GM12864 (cell line): ENCODE results near the gene AHCTF1.

Source experiments
- DNase-seq: peaks from one replicate; pipeline ENCODE4 v3.0.0-alpha.2; 2011; ENCODE audit warnings: low read depth
- H3K4me3 ChIP-seq: 2 replicates; pipeline ENCODE4 v1.5.1; 2011; ENCODE audit warnings: mild to moderate bottlenecking, low read depth, low read length, control low read depth
- TF ChIP-seq, protein P1 (sequence below): IDR thresholded peaks from 2 replicates; pipeline ENCODE4 v1.5.1; 2011; ENCODE audit warnings: low read depth, mild to moderate bottlenecking, moderate library complexity, low read length, control low read depth, inconsistent platforms; ENCODE audit errors: missing control alignments

AHCTF1 gene

DNA sequence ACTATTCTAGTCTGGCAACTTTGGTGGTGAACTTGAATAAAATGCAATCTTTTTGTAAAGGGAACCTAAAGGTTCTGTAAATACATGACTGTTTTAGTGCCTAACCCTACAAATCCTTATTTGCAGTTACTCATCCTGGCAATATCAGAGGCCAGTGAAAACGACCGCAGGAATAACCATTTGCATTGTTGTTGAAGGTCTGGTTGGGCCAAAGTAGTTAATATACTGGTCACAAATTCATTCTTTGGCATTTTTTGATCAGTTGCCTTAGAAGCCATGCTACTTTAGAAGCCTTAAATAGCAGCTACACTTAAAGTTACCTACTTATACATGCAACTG is 93.7 kb downstream of the AHCTF1 start:
- no peak for DNase-seq
- TF ChIP-seq, protein P1, sequence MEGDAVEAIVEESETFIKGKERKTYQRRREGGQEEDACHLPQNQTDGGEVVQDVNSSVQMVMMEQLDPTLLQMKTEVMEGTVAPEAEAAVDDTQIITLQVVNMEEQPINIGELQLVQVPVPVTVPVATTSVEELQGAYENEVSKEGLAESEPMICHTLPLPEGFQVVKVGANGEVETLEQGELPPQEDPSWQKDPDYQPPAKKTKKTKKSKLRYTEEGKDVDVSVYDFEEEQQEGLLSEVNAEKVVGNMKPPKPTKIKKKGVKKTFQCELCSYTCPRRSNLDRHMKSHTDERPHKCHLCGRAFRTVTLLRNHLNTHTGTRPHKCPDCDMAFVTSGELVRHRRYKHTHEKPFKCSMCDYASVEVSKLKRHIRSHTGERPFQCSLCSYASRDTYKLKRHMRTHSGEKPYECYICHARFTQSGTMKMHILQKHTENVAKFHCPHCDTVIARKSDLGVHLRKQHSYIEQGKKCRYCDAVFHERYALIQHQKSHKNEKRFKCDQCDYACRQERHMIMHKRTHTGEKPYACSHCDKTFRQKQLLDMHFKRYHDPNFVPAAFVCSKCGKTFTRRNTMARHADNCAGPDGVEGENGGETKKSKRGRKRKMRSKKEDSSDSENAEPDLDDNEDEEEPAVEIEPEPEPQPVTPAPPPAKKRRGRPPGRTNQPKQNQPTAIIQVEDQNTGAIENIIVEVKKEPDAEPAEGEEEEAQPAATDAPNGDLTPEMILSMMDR: no peak
- no peak overlapping the region for H3K4me3 ChIP-seq

DNA sequence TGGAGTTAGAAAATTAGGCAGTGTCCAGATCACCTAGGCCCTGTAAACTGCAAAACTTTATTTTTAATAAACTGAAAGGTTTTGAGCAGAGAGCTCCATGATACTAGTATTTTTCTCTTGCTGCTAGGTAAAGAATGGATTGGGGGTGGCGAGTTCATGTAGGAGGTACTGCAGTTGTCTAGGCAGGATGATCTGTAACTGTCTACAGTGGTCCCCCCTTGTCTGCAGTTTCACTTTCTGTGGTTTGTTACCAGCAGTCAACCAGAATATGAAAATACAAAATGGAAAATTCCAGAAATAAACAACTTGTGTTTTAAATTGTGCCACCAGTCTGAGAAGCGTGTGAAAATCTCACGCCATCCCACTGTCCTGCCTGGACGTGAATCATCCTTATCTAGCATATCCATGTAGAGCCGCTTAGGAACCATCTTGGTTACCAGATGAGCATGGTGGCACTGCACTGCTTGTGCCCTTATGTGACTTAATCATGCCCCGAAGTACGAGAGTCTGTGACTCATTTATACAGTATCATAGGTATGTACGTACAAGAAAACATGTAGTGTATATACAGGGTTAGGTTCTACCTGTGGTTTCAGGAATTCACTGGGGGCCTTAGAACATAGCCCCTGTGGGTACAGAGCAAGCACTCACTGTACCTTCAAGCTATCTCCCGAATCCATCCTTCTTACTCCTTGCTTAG is 94.2 kb downstream of the AHCTF1 start:
- no peak overlapping the region for H3K4me3 ChIP-seq
- TF ChIP-seq, protein P1: no peak
- DNase-seq: no peak

DNA sequence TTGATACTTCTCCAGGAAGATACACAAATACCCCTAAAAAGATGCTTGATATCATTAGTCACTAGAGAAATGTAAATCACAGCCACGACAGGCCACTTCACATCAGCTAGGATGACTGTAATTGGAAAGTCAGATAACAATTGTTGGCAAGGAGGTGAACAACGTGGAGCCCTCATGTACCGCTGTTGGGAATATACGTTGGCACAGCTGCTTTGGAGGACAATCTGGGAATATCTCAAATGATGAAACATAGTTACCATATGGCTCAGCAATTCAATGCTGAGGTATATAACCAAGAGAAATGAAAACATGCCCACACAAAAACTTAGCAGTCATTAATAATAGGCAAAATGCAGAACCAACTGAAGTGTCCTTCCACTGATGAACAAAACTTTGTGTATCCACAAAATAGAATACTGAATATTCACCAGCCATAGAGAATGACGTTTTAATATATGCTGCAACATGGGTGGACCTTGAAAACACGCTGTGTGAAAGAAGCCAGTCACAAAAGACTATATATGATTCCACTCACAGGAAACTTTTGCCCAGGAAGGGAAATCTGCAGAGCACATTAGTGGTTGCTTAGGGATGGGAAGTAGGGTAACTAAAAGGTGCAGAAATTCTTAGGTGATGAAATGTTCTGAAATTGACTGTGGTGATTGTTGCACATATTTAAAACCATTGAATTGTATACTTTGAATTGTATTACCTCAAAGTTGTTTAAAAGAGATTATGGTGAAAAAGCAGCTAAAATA is 95.4 kb downstream of the AHCTF1 start:
- TF ChIP-seq, protein P1: no peak

DNA sequence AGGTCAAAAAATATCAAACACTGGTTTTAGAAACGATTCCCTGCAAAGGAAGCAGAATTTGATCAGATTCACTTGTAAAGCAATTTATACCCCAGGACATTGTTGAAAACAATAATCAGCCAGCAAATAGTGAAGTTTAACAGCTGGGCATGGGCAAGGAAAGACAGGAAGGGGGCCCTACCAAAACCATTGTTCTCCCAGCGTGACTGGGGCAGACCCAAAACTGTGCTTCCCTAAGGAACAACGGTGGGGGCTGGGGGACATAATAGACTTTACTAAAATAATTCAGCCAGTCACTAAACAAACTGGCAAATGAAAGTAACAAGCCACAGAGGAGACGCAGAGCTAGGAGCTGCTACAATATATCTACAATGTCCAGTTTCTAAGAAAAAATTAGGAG is 100.2 kb downstream of the AHCTF1 start:
- DNase-seq: no peak
- H3K4me3 ChIP-seq: no peak overlapping the region
- TF ChIP-seq, protein P1: no peak

More for the DNA sequence above, 95.4 kb downstream of the AHCTF1 start:
- DNase-seq: no peak
- H3K4me3 ChIP-seq: no peak overlapping the region

DNA sequence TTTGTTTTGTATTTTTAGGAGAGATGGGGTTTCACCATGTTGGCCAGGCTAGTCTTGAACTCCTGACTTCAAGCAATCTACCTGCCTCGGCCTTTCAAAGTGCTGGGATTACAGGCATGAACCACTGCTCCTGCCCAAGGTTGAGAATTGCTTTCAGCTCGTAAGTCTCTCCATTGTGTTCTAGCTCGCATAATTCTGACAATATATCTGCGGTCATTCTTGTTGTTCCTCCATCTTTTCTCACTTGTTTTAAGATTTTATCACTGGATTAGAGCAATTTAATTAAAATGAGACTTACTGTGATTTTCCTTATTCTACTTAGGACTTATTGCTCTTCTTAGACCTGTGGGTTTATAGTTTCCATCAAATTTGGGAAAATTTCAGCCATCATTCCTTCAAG is 102.9 kb downstream of the AHCTF1 start:
- no peak for DNase-seq
- H3K4me3 ChIP-seq: no peak overlapping the region
- TF ChIP-seq, protein P1: no peak

DNA sequence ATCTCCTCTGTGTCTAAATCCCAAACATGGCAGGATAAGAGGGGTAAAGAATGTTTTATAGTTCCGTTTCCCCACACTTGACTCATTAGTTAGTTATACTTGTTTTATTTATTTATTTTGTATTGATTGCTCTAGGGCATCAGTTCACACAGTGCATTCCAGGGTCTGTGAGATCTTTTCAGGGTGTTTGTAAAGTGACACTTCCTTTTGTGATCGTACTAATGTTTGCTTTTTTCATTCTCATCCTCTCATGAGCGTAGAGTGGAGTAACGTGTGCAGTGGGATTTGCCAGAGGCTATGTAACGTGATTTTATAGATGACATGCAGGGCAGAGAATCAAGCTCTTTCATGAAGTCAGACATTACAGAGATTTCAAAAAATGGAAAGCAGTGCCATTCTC is 104.4 kb downstream of the AHCTF1 start:
- TF ChIP-seq, protein P1: no peak
- DNase-seq: no peak
- H3K4me3 ChIP-seq: no peak overlapping the region
